Endodermal cell (in vitro differentiated cells): Measurements from ENCODE around the gene PALMD. TPM values are rescaled to one million over a fixed set of nuclear protein-coding genes. Genes with fewer than 3 reads are reported as not detected.

Experiments
- DNase-seq: peaks from one replicate; pipeline ENCODE4 v3.0.0-alpha.2; 2017
- H3K27ac ChIP-seq: 2 replicates; pipeline ENCODE4 v1.5.1; 2013; ENCODE audit warnings: mild to moderate bottlenecking, low read depth, low read length, moderate library complexity
- H3K27me3 ChIP-seq: 2 replicates; pipeline ENCODE4 v1.6.1; 2013; ENCODE audit warnings: mild to moderate bottlenecking, low read length, moderate library complexity; ENCODE audit not compliant: insufficient read depth, control insufficient read depth, poor library complexity, severe bottlenecking
- H3K36me3 ChIP-seq: 2 replicates; pipeline ENCODE4 v1.7.0; 2013; ENCODE audit warnings: mild to moderate bottlenecking, low read length, moderate library complexity; ENCODE audit not compliant: control insufficient read depth, insufficient read depth
- H3K4me1 ChIP-seq: one replicate; pipeline ENCODE4 v1.7.0; 2013; ENCODE audit warnings: low read length; ENCODE audit not compliant: control insufficient read depth, insufficient read depth
- H3K4me3 ChIP-seq: 2 replicates; pipeline ENCODE4 v1.5.1; 2013; ENCODE audit warnings: mild to moderate bottlenecking, low read length, moderate library complexity
- H3K9ac ChIP-seq: 2 replicates; pipeline ENCODE4 v1.6.1; 2013; ENCODE audit warnings: mild to moderate bottlenecking, low read length, moderate library complexity; ENCODE audit not compliant: poor library complexity, severe bottlenecking; ENCODE audit errors: extremely low read depth
- H3K9me3 ChIP-seq: 2 replicates; pipeline ENCODE4 v1.6.1; 2013; ENCODE audit warnings: mild to moderate bottlenecking, low read length, moderate library complexity; ENCODE audit not compliant: control insufficient read depth
- H3K27ac Mint-ChIP-seq: 2 replicates; pipeline ENCODE4 v1.8.0; 2020; ENCODE audit warnings: mixed read lengths
- H3K27me3 Mint-ChIP-seq: 2 replicates; pipeline ENCODE4 v1.8.0; 2021; ENCODE audit warnings: mild to moderate bottlenecking, mixed read lengths; ENCODE audit not compliant: insufficient read depth
- H3K36me3 Mint-ChIP-seq: 2 replicates; pipeline ENCODE4 v1.8.0; 2020; ENCODE audit warnings: low read depth, mixed read lengths
- H3K4me1 Mint-ChIP-seq: 2 replicates; pipeline ENCODE4 v1.8.0; 2020; ENCODE audit warnings: mixed read lengths
- H3K4me3 Mint-ChIP-seq: 2 replicates; pipeline ENCODE4 v1.8.0; 2020; ENCODE audit warnings: mild to moderate bottlenecking, moderate library complexity, mixed read lengths
- H3K9me3 Mint-ChIP-seq: 2 replicates; pipeline ENCODE4 v1.8.0; 2020; ENCODE audit warnings: mild to moderate bottlenecking, mixed read lengths
- CTCF ChIP-seq: fragments of 200-600 bp; sonication (generic); conservative IDR thresholded peaks from 2 replicates; pipeline ENCODE4 v1.5.0; 2021; ENCODE audit warnings: antibody characterized with exemption, mild to moderate bottlenecking
- whole genome bisulfite sequencing, 2 experiments: methylation state at CpG; one replicate each; pipeline versions ENCODE4 v1.1.5 to v1.1.7; 2013; ENCODE audit warnings: missing lambda C conversion rate in 2 of 2, mixed read lengths in 1 of 2; ENCODE audit not compliant: insufficient coverage in 1 of 2, insufficient read length in 1 of 2; 5-methylcytosine and 5-hydroxymethylcytosine counted together
- total RNA-seq, 2 donors: library from RNA; stranded (reverse); fragmentation: NEBNext Ultra II Directional in 1 of 2; extraction: Animal tissue kit (Norgen Biotek cat#: 25700) in 1 of 2; gene quantifications; 2 replicates in 1 of 2; 3 replicates in 1 of 2; pipeline ENCODE4 v1.2.1, GENCODE V29; 2021

The PALMD gene
- total RNA-seq, 2 donors from 2014 or later: 0.24 to 0.26 TPM

GRCh38 chr1:99705385-99705784 lies 59.5 kb downstream of the PALMD start:
- Mint-ChIP-seq H3K4me1 (no peaks in the 10 kb centered on the region), H3K27me3 (peaks cover 10% of the 10 kb centered on the region), H3K36me3 (peaks cover 11% of the 10 kb centered on the region), H3K9me3 (peaks cover 19% of the 10 kb centered on the region), H3K27ac (no peak overlapping the region), H3K4me3 (no peak overlapping the region)
- no peak for DNase-seq
- Histone ChIP-seq H3K4me1 (no peaks in the 10 kb centered on the region), H3K27me3 (no peaks in the 10 kb centered on the region), H3K27ac (no peak overlapping the region), H3K9me3 (peaks cover 28% of the 10 kb centered on the region), H3K4me3 (no peak overlapping the region), H3K36me3 (peaks cover 13% of the 10 kb centered on the region), H3K9ac (no peak overlapping the region)
- TF ChIP-seq CTCF: no peak

- Mint-ChIP-seq H3K4me3 (no peak overlapping the region), H3K27me3 (no peaks in the 10 kb centered on the region)
These were observed 61.7 kb downstream of the PALMD start for GRCh38 chr1:99707535-99708142.

GRCh38 chr1:99710994-99711393 lies 65.1 kb downstream of the PALMD start:
- no peaks in the 10 kb centered on the region for H3K4me1 ChIP-seq
- H3K9me3 ChIP-seq: no peaks in the 10 kb centered on the region
- no peak overlapping the region for H3K4me3 Mint-ChIP-seq
- H3K4me1 Mint-ChIP-seq: no peaks in the 10 kb centered on the region
- H3K4me3 ChIP-seq: no peak overlapping the region
- 98 to 100% methylated on average over 1 to 4 of the region's 4 CpGs for WGBS, 2 experiments
- H3K36me3 ChIP-seq: peaks cover 52% of the 10 kb centered on the region
- TF ChIP-seq CTCF: no peak
- no peaks in the 10 kb centered on the region for H3K27me3 Mint-ChIP-seq
- H3K9ac ChIP-seq: no peak overlapping the region
- H3K27me3 ChIP-seq: no peaks in the 10 kb centered on the region
- DNase-seq: no peak
- H3K27ac ChIP-seq: no peak overlapping the region
- H3K27ac Mint-ChIP-seq: no peak overlapping the region
- no peaks in the 10 kb centered on the region for H3K9me3 Mint-ChIP-seq
- peaks cover 25% of the 10 kb centered on the region for H3K36me3 Mint-ChIP-seq

More at GRCh38 chr1:99707535-99708142, 61.7 kb downstream of the PALMD start:
- no peaks in the 10 kb centered on the region for H3K4me1 Mint-ChIP-seq
- 28 to 88% methylated on average over 1 to 3 of the region's 4 CpGs for WGBS, 2 experiments
- TF ChIP-seq CTCF: peak; percentile 97
- Histone ChIP-seq H3K4me1 (no peaks in the 10 kb centered on the region), H3K9me3 (peaks cover 7% of the 10 kb centered on the region), H3K27ac (no peak overlapping the region), H3K27me3 (no peaks in the 10 kb centered on the region), H3K4me3 (no peak overlapping the region), H3K36me3 (peaks cover 34% of the 10 kb centered on the region), H3K9ac (no peak overlapping the region)
- H3K27ac Mint-ChIP-seq: no peak overlapping the region
- H3K9me3 Mint-ChIP-seq: peaks cover under 1% of the 10 kb centered on the region
- DNase-seq: peak; percentile 87
- peaks cover 10% of the 10 kb centered on the region for H3K36me3 Mint-ChIP-seq
